Measurements from ENCODE around the gene SMARCA2. TPM values are rescaled to one million over a fixed set of nuclear protein-coding genes. Genes with fewer than 3 reads are reported as not detected.

Gene SMARCA2
- total RNA-seq, 2 experiments from 2014 or later = 264 to 274 TPM

- Mint-ChIP-seq H3K27me3 (peaks cover 5% of the 10 kb centered on the region), H3K27ac (no peak overlapping the region), H3K36me3 (ENCODE audit: low read depth) (no peaks in the 10 kb centered on the region), H3K4me3 (no peak overlapping the region), H3K9me3 (no peaks in the 10 kb centered on the region), H3K4me1 (no peaks in the 10 kb centered on the region)
- POLR2A ChIA-PET = no interaction called here
- DNase-seq = no peak
- CTCF ChIA-PET = no interaction called here
Measured at GRCh38 chr9:1995084-1995483, 20.1 kb upstream of the SMARCA2 start.

GRCh38 chr9:1996156-1996555 is 19.0 kb upstream of the SMARCA2 start:
- H3K27ac Mint-ChIP-seq = no peak overlapping the region
- no peaks in the 10 kb centered on the region for H3K9me3 Mint-ChIP-seq
- ChIA-PET POLR2A (no interaction called here), CTCF (no interaction called here)
- no peaks in the 10 kb centered on the region for H3K36me3 Mint-ChIP-seq (ENCODE audit: low read depth)
- H3K4me1 Mint-ChIP-seq = no peaks in the 10 kb centered on the region
- no peak overlapping the region for H3K4me3 Mint-ChIP-seq
- peaks cover 8% of the 10 kb centered on the region for H3K27me3 Mint-ChIP-seq
- DNase-seq = no peak

GRCh38 chr9:1997646-1998045 is 17.5 kb upstream of the SMARCA2 start:
- Mint-ChIP-seq H3K4me3 (no peak overlapping the region), H3K36me3 (ENCODE audit: low read depth) (no peaks in the 10 kb centered on the region), H3K27me3 (peaks cover 8% of the 10 kb centered on the region), H3K27ac (no peak overlapping the region), H3K9me3 (no peaks in the 10 kb centered on the region), H3K4me1 (no peaks in the 10 kb centered on the region)
- CTCF ChIA-PET = interaction anchor here (1.7 kb wide), 1 partner anchor 12 kb away, joined by 7 read pairs; no protein-coding TSS in a partner anchor
- no peak for DNase-seq
- POLR2A ChIA-PET = no interaction called here

GRCh38 chr9:1998111-1998510 is 17.0 kb upstream of the SMARCA2 start:
- H3K9me3 Mint-ChIP-seq = no peaks in the 10 kb centered on the region
- no peaks in the 10 kb centered on the region for H3K4me1 Mint-ChIP-seq
- H3K4me3 Mint-ChIP-seq = no peak overlapping the region
- H3K36me3 Mint-ChIP-seq (ENCODE audit: low read depth) = no peaks in the 10 kb centered on the region
- H3K27ac Mint-ChIP-seq = no peak overlapping the region
- no peak for DNase-seq
- peaks cover 8% of the 10 kb centered on the region for H3K27me3 Mint-ChIP-seq
- POLR2A ChIA-PET = no interaction called here
- CTCF ChIA-PET = interaction anchor here (1.7 kb wide), 1 partner anchor 12 kb away, joined by 7 read pairs; no protein-coding TSS in a partner anchor

- Mint-ChIP-seq H3K36me3 (ENCODE audit: low read depth) (no peaks in the 10 kb centered on the region), H3K27me3 (peaks cover 8% of the 10 kb centered on the region), H3K27ac (no peak overlapping the region), H3K4me1 (peaks cover 5% of the 10 kb centered on the region), H3K9me3 (no peaks in the 10 kb centered on the region), H3K4me3 (no peak overlapping the region)
- ChIA-PET CTCF (no interaction called here), POLR2A (no interaction called here)
- no peak for DNase-seq
Measured at GRCh38 chr9:2000314-2000713, 14.8 kb upstream of the SMARCA2 start.

- ChIA-PET POLR2A (no interaction called here), CTCF (no interaction called here)
- H3K27ac Mint-ChIP-seq = no peak overlapping the region
- peaks cover 29% of the 10 kb centered on the region for H3K4me1 Mint-ChIP-seq
- peaks cover 12% of the 10 kb centered on the region for H3K27me3 Mint-ChIP-seq
- H3K36me3 Mint-ChIP-seq (ENCODE audit: low read depth) = no peaks in the 10 kb centered on the region
- H3K4me3 Mint-ChIP-seq = no peak overlapping the region
- no peaks in the 10 kb centered on the region for H3K9me3 Mint-ChIP-seq
- no peak for DNase-seq
Measured at GRCh38 chr9:2008372-2008771, 6.8 kb upstream of the SMARCA2 start.

GRCh38 chr9:2012347-2012746 is 2.8 kb upstream of the SMARCA2 start:
- POLR2A ChIA-PET = no interaction called here
- H3K27me3 Mint-ChIP-seq = peaks cover 4% of the 10 kb centered on the region

GRCh38 chr9:2013743-2014475 is 1.2 kb upstream of the SMARCA2 start:
- DNase-seq = no peak
- POLR2A ChIA-PET = no interaction called here
- Mint-ChIP-seq H3K27ac (peak overlapping the region; percentile 98), H3K4me1 (peaks cover 39% of the 10 kb centered on the region), H3K27me3 (peaks cover 4% of the 10 kb centered on the region), H3K36me3 (ENCODE audit: low read depth) (peaks cover 11% of the 10 kb centered on the region), H3K9me3 (no peaks in the 10 kb centered on the region), H3K4me3 (peak overlapping the region; percentile 100)
- CTCF ChIA-PET = no interaction called here

More at GRCh38 chr9:2012347-2012746, 2.8 kb upstream of the SMARCA2 start:
- peak; percentile 36 for DNase-seq
- peaks cover 36% of the 10 kb centered on the region for H3K4me1 Mint-ChIP-seq
- peaks cover 2% of the 10 kb centered on the region for H3K36me3 Mint-ChIP-seq (ENCODE audit: low read depth)
- H3K9me3 Mint-ChIP-seq = no peaks in the 10 kb centered on the region
- CTCF ChIA-PET = interaction anchor here (0.9 to 1.1 kb wide), 2 partner anchors 11 to 74 kb away, joined by 3 to 4 read pairs; no protein-coding TSS in a partner anchor
- H3K27ac Mint-ChIP-seq = peak overlapping the region; percentile 46
- H3K4me3 Mint-ChIP-seq = no peak overlapping the region

- Mint-ChIP-seq H3K36me3 (ENCODE audit: low read depth) (peaks cover 17% of the 10 kb centered on the region), H3K27me3 (peaks cover under 1% of the 10 kb centered on the region), H3K9me3 (no peaks in the 10 kb centered on the region), H3K4me3 (peak overlapping the region; percentile 100), H3K27ac (peak overlapping the region; percentile 98), H3K4me1 (peaks cover 55% of the 10 kb centered on the region)
- ChIA-PET CTCF (interaction anchor here (0.9 to 1.1 kb wide), 2 partner anchors 19 to 1102 kb away, joined by 3 read pairs; no protein-coding TSS in a partner anchor), POLR2A (no interaction called here)
- DNase-seq = peak; percentile 56
Measured at GRCh38 chr9:2015581-2016407, 647 bp downstream of the SMARCA2 start.

- peaks cover 19% of the 10 kb centered on the region for H3K36me3 Mint-ChIP-seq (ENCODE audit: low read depth)
- ChIA-PET POLR2A (no interaction called here), CTCF (interaction anchor here (0.6 to 1.1 kb wide), 2 partner anchors 18 to 1359 kb away, joined by 3 read pairs; no protein-coding TSS in a partner anchor)
- peaks cover 57% of the 10 kb centered on the region for H3K4me1 Mint-ChIP-seq
- peak; percentile 67 for DNase-seq
- no peaks in the 10 kb centered on the region for H3K9me3 Mint-ChIP-seq
- H3K27ac Mint-ChIP-seq = peak overlapping the region; percentile 98
- peak overlapping the region; percentile 100 for H3K4me3 Mint-ChIP-seq
- no peaks in the 10 kb centered on the region for H3K27me3 Mint-ChIP-seq
Measured at GRCh38 chr9:2016408-2017330, 1.5 kb downstream of the SMARCA2 start.

- Mint-ChIP-seq H3K27me3 (no peaks in the 10 kb centered on the region), H3K9me3 (no peaks in the 10 kb centered on the region), H3K27ac (peak overlapping the region; percentile 98), H3K4me1 (peaks cover 58% of the 10 kb centered on the region), H3K36me3 (ENCODE audit: low read depth) (peaks cover 26% of the 10 kb centered on the region), H3K4me3 (peak overlapping the region; percentile 100)
- ChIA-PET CTCF (interaction anchor here (0.6 kb wide), 1 partner anchor 1358 kb away, joined by 3 read pairs; no protein-coding TSS in a partner anchor), POLR2A (no interaction called here)
- DNase-seq = peak; percentile 85
Measured at GRCh38 chr9:2017331-2018161, 2.4 kb downstream of the SMARCA2 start.

All from activated CD4-positive, alpha-beta T cell treated with anti-CD3 and anti-CD28 coated beads, Interleukin-2, amount 10 ng/mL, durations not matched to agents 7 days and 5 days (primary cell).